Activated CD4-positive, alpha-beta memory T cell treated with anti-CD3 and anti-CD28 coated beads for 36 hours (primary cell): ENCODE results near the gene FBXL16. TPM values are rescaled to one million over a fixed set of nuclear protein-coding genes. Genes with fewer than 3 reads are reported as not detected.

Source experiments
- CTCF ChIA-PET: fragments of 350-600 bp; sonication (Branson Sonifier 250); formaldehyde crosslinking; loops from one replicate; lab custom pipeline; 2021; ENCODE audit warnings: antibody characterized with exemption, inconsistent platforms; lab: Charles Lee
- POLR2A ChIA-PET: fragments of 350-600 bp; sonication (Branson Sonifier 250); formaldehyde crosslinking; loops from one replicate; lab custom pipeline; 2021; ENCODE audit warnings: antibody characterized with exemption; lab: Charles Lee
- DNase-seq: peaks from one replicate; pipeline ENCODE4 v3.0.0-alpha.2; 2020
- H3K27ac Mint-ChIP-seq: one replicate; pipeline ENCODE4 v1.8.0; 2021; ENCODE audit warnings: mixed read lengths
- H3K27me3 Mint-ChIP-seq: one replicate; pipeline ENCODE4 v1.8.0; 2021; ENCODE audit warnings: mixed read lengths
- H3K36me3 Mint-ChIP-seq: one replicate; pipeline ENCODE4 v1.8.0; 2021; ENCODE audit warnings: mixed read lengths
- H3K4me1 Mint-ChIP-seq: one replicate; pipeline ENCODE4 v1.8.0; 2021; ENCODE audit warnings: low read depth, mixed read lengths
- H3K4me3 Mint-ChIP-seq: one replicate; pipeline ENCODE4 v1.8.0; 2021; ENCODE audit warnings: mild to moderate bottlenecking, mixed read lengths
- H3K9me3 Mint-ChIP-seq: one replicate; pipeline ENCODE4 v1.8.0; 2021; ENCODE audit warnings: mixed read lengths
- intact Hi-C: fragments of 100-400 bp; cut with micrococcal nuclease; formaldehyde crosslinking; loops from one replicate; pipeline ENCODE4 v1.15.1; 2023
- total RNA-seq, 2 experiments: library from RNA; stranded (reverse); gene quantifications; one replicate each; pipeline ENCODE4 v1.2.3, GENCODE V29; 2021

The FBXL16 gene
- total RNA-seq, 2 experiments from 2014 or later: 7.7 to 14.1 TPM

DNA sequence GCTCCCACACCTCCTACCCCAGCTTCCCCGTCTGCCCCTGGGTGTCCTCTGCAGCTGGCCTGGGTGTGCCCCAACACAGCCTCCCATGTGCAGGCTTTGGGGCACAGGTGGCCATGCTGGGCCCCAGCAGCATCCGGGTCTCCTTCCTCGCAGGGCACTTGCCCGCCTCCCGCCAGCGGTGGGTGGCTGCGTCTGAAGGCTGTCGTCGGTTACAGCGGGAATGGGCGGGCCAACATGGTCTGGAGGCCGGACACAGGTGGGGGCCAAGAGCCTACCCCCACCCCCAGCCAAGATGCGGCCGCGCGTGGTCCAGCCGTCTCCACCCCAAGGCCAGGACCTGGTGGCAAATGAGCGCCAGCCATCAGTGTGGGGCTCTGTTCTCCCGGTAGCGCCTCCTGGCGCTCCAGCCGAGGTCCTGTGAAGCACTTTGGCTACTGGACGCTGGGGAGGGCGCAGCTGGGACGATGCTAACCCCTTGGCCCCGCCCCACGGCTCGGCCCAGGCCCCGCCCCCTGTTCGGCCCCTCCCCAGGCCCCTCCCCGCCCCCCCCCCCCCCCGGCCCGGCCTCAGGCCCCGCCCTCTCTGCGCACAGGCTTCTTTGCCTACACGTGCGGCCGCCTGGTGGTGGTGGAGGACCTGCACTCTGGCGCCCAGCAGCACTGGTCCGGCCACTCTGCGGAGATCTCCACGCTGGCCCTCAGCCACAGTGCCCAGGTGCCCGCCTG is 45.0 kb downstream of the FBXL16 start:
- ChIA-PET POLR2A (no interaction called here), CTCF (interaction anchor here (0.7 to 1.0 kb wide), 2 partner anchors 13 to 81 kb away, joined by 3 read pairs; no protein-coding TSS in a partner anchor)
- Mint-ChIP-seq H3K4me1 (peaks cover 4% of the 10 kb centered on the region), H3K27ac (no peak overlapping the region), H3K4me3 (no peak overlapping the region), H3K9me3 (no peaks in the 10 kb centered on the region), H3K36me3 (peaks cover 3% of the 10 kb centered on the region), H3K27me3 (no peaks in the 10 kb centered on the region)
- intact Hi-C loops: no loop called here
- DNase-seq: peak; percentile 72

DNA sequence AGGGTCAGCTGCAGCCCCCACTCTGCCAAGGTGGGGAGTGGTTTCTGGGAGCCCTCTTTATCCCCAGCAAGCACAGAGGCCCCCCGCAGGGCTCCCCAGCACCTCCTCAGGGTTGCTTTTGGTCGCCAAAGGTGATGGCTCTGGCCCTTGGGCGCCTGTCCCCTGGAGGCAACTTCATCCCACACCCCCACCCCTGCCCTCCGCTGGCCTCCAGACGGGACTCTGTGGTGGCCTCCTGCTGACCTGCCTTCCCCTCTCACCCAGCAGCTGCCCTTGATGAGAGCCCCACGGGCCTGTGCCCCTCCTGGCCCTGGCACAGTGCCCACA is 45.5 kb downstream of the FBXL16 start:
- peaks cover 4% of the 10 kb centered on the region for H3K4me1 Mint-ChIP-seq
- no peaks in the 10 kb centered on the region for H3K9me3 Mint-ChIP-seq
- H3K27ac Mint-ChIP-seq: no peak overlapping the region
- ChIA-PET POLR2A (interaction anchor here (1.3 kb wide), 1 partner anchor 23 kb away, joined by 3 read pairs; no protein-coding TSS in a partner anchor), CTCF (interaction anchor here (0.6 to 1.0 kb wide), 3 partner anchors 9 to 81 kb away, joined by 3 read pairs; no protein-coding TSS in a partner anchor)
- H3K4me3 Mint-ChIP-seq: no peak overlapping the region
- no peaks in the 10 kb centered on the region for H3K27me3 Mint-ChIP-seq
- no peak for DNase-seq
- peaks cover 3% of the 10 kb centered on the region for H3K36me3 Mint-ChIP-seq
- intact Hi-C loops: no loop called here

DNA sequence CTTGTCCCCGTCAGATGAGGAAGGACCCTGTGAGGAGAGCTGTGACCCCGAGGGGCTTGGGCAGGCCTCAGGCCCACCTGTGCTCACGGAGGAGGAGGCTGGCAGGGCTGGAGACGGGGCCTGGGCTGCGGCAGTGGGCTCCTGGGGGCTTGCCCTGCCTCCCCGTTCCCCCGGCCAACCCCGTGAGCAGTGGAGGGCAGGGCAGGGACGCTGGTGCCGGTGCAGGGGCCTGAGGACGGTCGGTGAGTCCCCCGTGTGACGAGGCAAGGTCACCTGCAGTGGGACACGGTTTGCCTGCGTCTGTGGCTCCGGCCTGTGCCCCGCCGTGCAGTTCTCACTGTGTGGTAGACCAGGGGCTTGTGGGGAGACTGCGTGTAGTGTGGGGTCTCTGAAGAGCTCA is 46.0 kb downstream of the FBXL16 start:
- Mint-ChIP-seq H3K9me3 (no peaks in the 10 kb centered on the region), H3K4me1 (peaks cover 4% of the 10 kb centered on the region), H3K36me3 (peaks cover 3% of the 10 kb centered on the region), H3K27ac (no peak overlapping the region), H3K27me3 (no peaks in the 10 kb centered on the region), H3K4me3 (no peak overlapping the region)
- CTCF ChIA-PET: interaction anchor here (0.6 to 1.1 kb wide), 4 partner anchors 9 to 80 kb away, joined by 3 to 5 read pairs (median 3); no protein-coding TSS in a partner anchor
- intact Hi-C loops: no loop called here
- DNase-seq: no peak
- POLR2A ChIA-PET: interaction anchor here (1.3 kb wide), 1 partner anchor 22 kb away, joined by 3 read pairs; no protein-coding TSS in a partner anchor

DNA sequence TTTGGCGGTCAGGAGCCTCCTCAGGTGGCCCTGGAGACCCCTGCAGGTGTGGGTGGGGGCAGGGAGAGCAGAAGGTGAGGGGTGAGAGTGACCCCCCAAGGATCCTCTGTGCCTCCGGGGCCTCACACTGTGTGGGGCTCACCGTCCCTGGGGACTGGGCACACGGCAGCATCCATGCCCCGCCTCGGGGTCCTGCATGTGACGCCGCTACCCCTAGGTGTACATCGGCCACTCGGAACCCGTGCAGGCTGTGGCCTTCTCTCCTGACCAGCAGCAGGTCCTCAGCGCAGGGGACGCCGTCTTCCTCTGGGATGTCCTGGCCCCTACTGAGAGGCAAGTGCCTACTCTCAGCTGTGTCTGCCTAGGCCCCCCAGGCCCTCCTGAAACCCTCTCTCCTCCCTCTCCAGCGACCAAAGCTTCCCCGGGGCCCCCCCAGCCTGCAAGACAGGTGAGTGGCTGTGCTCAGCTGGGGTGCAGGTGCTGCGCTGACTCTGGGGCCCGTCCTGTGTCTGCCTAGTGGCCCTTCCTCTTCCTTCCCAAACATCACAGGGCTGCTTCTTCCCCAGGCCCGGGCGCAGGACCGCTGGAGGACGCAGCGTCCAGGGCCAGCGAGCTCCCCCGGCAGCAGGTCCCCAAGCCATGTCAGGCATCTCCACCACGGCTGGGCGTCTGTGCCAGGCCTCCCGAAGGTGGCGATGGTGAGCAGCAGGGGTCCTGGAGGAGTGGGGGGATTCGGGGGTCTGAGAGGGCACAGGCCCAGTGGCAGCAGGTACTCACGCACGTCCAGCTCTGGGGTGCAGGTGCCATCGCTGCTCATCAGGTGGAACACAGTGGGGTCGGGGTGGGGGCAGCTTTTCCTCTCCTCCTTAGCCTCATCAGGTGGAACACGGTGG is 46.7 kb downstream of the FBXL16 start:
- intact Hi-C loops: no loop called here
- CTCF ChIA-PET: interaction anchor here (0.6 to 1.1 kb wide), 2 partner anchors 8 to 11 kb away, joined by 3 to 5 read pairs; no protein-coding TSS in a partner anchor
- Mint-ChIP-seq H3K27ac (no peak overlapping the region), H3K4me1 (peaks cover 4% of the 10 kb centered on the region), H3K36me3 (peaks cover 3% of the 10 kb centered on the region), H3K9me3 (no peaks in the 10 kb centered on the region), H3K27me3 (no peaks in the 10 kb centered on the region), H3K4me3 (no peak overlapping the region)
- DNase-seq: no peak
- POLR2A ChIA-PET: interaction anchor here (1.3 kb wide), 1 partner anchor 22 kb away, joined by 3 read pairs; no protein-coding TSS in a partner anchor

DNA sequence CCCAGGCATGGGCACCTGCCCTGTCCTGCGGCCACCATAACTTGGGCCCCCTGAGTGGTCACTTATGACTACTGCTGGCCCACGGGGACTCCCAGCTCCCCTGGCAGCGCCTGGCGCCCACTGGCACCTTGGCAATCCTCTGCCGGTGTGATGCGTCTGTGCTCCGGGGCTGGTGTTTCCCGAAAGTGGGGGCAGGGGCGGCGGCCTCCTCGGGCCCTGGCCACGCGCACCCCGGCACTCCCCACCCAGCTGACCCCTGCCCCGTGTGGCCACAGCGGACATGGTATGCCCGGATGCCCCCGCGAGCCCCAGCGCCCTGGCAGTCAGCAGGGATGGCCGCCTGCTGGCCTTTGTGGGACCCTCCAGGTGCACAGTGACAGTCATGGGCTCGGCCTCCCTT is 48.1 kb downstream of the FBXL16 start:
- CTCF ChIA-PET: interaction anchor here (1.0 kb wide), 1 partner anchor 11 kb away, joined by 3 read pairs; the partner anchor contains the start of gene RHOT2
- DNase-seq: no peak
- POLR2A ChIA-PET: no interaction called here
- H3K9me3 Mint-ChIP-seq: no peaks in the 10 kb centered on the region
- intact Hi-C loops: no loop called here
- no peaks in the 10 kb centered on the region for H3K27me3 Mint-ChIP-seq
- no peaks in the 10 kb centered on the region for H3K36me3 Mint-ChIP-seq
- no peak overlapping the region for H3K27ac Mint-ChIP-seq
- H3K4me1 Mint-ChIP-seq: peaks cover 4% of the 10 kb centered on the region
- H3K4me3 Mint-ChIP-seq: no peak overlapping the region

DNA sequence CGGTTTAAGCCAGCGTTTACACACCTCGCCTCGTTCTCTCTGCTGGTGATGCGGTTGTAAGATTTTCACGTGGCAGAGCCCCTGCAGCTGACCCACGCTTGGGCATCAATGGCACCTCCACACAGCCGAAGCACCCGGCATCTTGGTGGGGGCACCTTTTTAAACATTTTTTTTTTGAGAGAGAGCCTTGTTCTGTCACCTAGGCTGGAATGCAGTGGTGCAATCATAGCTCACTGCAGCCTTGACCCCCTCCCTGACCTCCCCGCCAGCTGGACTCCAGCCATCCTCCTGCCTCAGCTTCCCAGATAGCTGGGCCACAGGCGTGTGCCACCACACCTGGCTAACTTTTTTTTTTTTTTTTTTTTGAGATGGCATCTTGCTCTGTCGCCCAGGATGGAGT is 51.6 kb downstream of the FBXL16 start:
- Mint-ChIP-seq H3K27ac (no peak overlapping the region), H3K36me3 (no peaks in the 10 kb centered on the region), H3K9me3 (no peaks in the 10 kb centered on the region), H3K4me1 (peaks cover 7% of the 10 kb centered on the region), H3K4me3 (no peak overlapping the region), H3K27me3 (no peaks in the 10 kb centered on the region)
- no peak for DNase-seq
- ChIA-PET CTCF (no interaction called here), POLR2A (no interaction called here)
- intact Hi-C loops: no loop called here

DNA sequence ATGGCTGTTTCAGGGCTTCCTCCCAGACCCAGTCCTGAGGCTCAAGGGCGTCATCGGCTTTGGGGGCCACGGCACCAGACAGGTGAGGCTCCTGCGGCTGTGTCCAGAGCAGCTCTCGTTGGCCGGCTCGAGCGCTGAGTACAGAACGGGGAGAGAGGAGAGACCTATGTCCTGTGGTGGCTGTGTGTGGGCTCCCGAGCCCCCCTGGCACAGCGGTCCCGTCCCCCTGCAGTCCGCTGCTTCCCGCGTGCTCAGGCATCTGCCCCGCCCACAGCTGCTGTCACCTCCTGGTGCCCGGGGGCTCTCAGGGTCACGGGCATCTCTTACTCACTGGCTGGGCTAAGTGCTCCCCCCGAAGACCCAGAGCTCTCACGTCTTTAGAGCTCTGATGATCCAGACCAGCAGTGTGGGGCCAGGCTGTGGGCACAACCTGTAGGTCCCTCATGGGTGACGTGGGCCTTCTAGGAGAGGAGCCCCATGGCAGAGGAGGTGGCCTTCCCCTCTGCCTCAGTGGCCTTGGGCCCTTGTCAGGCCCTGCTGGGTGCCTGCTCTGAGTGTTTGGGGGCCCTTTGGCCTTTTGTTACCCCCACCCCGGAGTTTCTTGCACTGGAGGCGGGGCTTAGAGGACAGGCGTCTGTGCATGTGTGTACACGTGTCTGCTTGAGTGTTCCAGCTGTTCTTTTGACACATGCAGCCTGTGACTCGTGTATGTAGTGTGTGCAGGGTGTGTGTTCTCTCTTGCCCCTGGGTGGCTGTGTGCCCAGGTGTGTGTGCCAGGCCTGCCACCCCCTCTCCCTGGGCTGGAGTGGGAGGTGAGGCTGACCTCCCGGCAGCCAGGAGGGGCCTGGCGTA is 52.9 kb downstream of the FBXL16 start:
- peaks cover 1% of the 10 kb centered on the region for H3K36me3 Mint-ChIP-seq
- DNase-seq: no peak
- peaks cover 7% of the 10 kb centered on the region for H3K4me1 Mint-ChIP-seq
- H3K27me3 Mint-ChIP-seq: no peaks in the 10 kb centered on the region
- ChIA-PET POLR2A (interaction anchor here (0.8 kb wide), 1 partner anchor 66 kb away, joined by 3 read pairs; no protein-coding TSS in a partner anchor), CTCF (no interaction called here)
- no peaks in the 10 kb centered on the region for H3K9me3 Mint-ChIP-seq
- H3K27ac Mint-ChIP-seq: no peak overlapping the region
- no peak overlapping the region for H3K4me3 Mint-ChIP-seq
- intact Hi-C loops: no loop called here

DNA sequence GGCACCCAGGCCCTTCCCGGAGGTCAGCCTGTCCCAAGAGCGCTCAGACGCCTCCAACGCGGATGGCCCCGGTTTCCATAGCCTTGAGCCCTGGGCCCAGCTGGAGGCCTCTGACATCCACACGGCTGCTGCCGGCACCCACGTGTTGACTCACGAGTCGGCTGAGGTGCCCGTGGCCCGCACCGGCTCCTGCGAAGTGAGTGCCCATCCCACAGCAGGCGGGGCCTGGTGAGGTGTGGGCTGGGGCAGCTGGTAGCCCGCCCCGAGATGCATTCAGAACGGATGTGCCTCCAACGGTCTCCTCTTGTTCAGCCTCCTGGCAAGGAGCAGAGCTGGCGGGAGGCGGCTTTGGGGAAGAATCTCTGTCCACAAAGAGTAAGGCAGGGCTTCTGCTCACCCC is 53.8 kb downstream of the FBXL16 start:
- POLR2A ChIA-PET: interaction anchor here (0.8 kb wide), 1 partner anchor 66 kb away, joined by 3 read pairs; no protein-coding TSS in a partner anchor
- H3K9me3 Mint-ChIP-seq: no peaks in the 10 kb centered on the region
- DNase-seq: no peak
- H3K36me3 Mint-ChIP-seq: peaks cover 1% of the 10 kb centered on the region
- CTCF ChIA-PET: interaction anchor here (1.2 kb wide), 1 partner anchor 15 kb away, joined by 3 read pairs; the partner anchor contains the start of gene METTL26
- H3K27ac Mint-ChIP-seq: no peak overlapping the region
- H3K4me3 Mint-ChIP-seq: no peak overlapping the region
- no peaks in the 10 kb centered on the region for H3K27me3 Mint-ChIP-seq
- peaks cover 9% of the 10 kb centered on the region for H3K4me1 Mint-ChIP-seq
- intact Hi-C loops: no loop called here

DNA sequence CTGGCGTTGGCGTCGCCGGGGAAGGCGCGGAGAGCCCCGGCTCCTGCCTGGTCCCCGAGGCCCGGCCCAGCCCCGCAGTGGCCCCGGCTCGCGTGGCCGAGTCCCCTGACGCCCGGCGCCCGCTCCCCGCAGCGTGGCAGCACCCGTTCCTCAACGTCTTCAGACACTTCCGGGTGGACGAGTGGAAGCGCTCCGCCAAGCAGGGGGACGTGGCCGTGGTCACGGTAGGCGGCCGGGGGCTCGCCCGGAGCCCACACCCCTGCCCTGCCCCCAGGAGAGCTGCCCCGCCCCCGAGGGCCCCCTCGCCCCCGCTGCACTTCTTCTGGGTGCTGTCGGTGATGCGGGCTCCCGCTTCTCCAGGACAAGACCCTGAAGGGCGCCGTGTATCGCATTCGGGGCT is 56.0 kb downstream of the FBXL16 start:
- no peak overlapping the region for H3K27ac Mint-ChIP-seq
- H3K36me3 Mint-ChIP-seq: peaks cover 1% of the 10 kb centered on the region
- POLR2A ChIA-PET: interaction anchor here (1.2 to 2.8 kb wide), 4 partner anchors 13 to 124 kb away, joined by 3 to 16 read pairs (median 4); partner anchors contain the start of genes METTL26 and RHOT2
- H3K4me1 Mint-ChIP-seq: peaks cover 11% of the 10 kb centered on the region
- CTCF ChIA-PET: interaction anchor here (0.9 to 1.1 kb wide), 3 partner anchors 13 to 543 kb away, joined by 3 to 6 read pairs (median 3); partner anchors contain the start of gene METTL26
- no peak for DNase-seq
- H3K4me3 Mint-ChIP-seq: peak overlapping the region; percentile 72
- H3K27me3 Mint-ChIP-seq: no peaks in the 10 kb centered on the region
- no peaks in the 10 kb centered on the region for H3K9me3 Mint-ChIP-seq
- intact Hi-C loops: loop anchor here (1.0 kb wide), 1 partner anchor 60 kb away; no protein-coding TSS in a partner anchor

DNA sequence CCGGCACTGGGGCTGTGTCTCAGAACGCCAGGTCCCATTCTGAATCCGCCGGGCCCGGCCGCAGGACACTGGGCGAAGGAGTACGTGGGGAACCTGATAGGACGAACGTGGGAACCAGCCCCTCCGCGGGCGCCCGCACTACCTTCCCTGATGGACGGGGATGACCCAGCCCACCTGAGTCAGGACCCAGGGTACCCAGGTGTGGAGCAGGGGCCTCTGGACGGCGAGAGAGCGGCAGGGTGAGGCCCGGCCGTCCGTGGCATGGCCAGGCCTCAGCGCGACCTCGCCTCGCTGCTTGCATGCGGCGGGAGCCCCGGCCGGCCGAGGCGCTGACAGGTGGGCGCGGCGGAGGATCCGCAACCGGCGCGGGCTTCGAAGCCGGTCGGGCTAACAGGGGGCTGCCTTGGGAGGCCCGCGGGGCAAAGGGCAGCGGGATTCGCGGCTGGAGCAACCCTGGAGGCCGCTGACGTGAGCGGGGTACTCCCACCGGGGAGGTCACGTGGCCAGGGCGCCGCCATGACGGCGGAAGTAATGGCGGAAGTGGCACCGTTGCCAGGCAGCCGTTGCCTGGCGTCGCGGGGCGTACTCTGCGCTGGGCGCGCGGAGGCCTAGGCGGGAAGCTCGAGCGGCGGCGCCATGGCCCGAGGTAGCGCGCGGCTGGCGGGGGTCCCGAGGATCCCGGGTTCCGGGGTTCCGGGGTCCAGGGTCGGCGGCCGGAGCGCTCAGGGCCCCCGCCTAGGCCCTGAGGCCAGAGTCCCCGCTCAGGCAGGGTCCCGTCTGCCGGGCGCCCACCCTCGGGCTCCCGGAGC is 56.6 kb downstream of the FBXL16 start, which contains the start of gene WDR90:
Gene WDR90 (plus strand): TSS at position 585 of the 809 bp plus-strand sequence. CDS start 52 bp downstream, at position 637.
- Mint-ChIP-seq H3K36me3 (peaks cover 1% of the 10 kb centered on the region), H3K27ac (peak within 1 kb of the TSS; percentile 56), H3K4me1 (peaks cover 16% of the 10 kb centered on the region), H3K9me3 (no peaks in the 10 kb centered on the region), H3K27me3 (no peaks in the 10 kb centered on the region), H3K4me3 (peak within 1 kb of the TSS; percentile 79)
- DNase-seq: peak; percentile 95
- CTCF ChIA-PET: interaction anchor here (0.8 to 1.3 kb wide), 11 partner anchors 9 to 542 kb away, joined by 3 to 13 read pairs (median 4); partner anchors contain the start of genes METTL26, RHOT2 and STUB1
- POLR2A ChIA-PET: interaction anchor here (0.6 to 2.8 kb wide), 6 partner anchors 13 to 1795 kb away, joined by 3 to 16 read pairs (median 4); partner anchors contain the start of genes METTL26, RHOT2 and STUB1
- intact Hi-C loops: loop anchor here (1.0 kb wide), 1 partner anchor 60 kb away; no protein-coding TSS in a partner anchor
